ENCODE measurements around the gene CWF19L1. TPM values are rescaled to one million over a fixed set of nuclear protein-coding genes. Genes with fewer than 3 reads are reported as not detected.
A peak's percentile ranks its signal among the peaks of the same experiment; 100 is the strongest.

Gene CWF19L1
- polyA plus RNA-seq, 6 donors from 2014 or later, result 23.8 to 40.6 (median 28.9) TPM

GRCh38 chr10:100232101-100232500 lies 35.3 kb downstream of the CWF19L1 start:
- Mint-ChIP-seq H3K4me3 (peak overlapping the region in 1 of 8 donors; percentile 47), H3K4me1 (peaks cover 26 to 30% (median 29%) of the 10 kb centered on the region in 3 donors), H3K36me3 (peaks cover 0 to 16% of the 10 kb centered on the region in 2 donors), H3K27ac (peak overlapping the region in 3 of 6 donors; percentile 15 to 47 (median 41)), H3K9me3 (peaks cover 0 to 2% (median 0%) of the 10 kb centered on the region in 7 donors), H3K27me3 (no peaks in the 10 kb centered on the region)
- no peak for ATAC-seq (ENCODE audit: low read depth in 2 of 2)
- no peak for DNase-seq

GRCh38 chr10:100229819-100230422 lies 37.5 kb downstream of the CWF19L1 start:
- DNase-seq (no peak), ATAC-seq (ENCODE audit: low read depth in 2 of 2) (no peak)
- H3K9me3 Mint-ChIP-seq, result peaks cover 0 to 2% (median 0%) of the 10 kb centered on the region in 7 donors
- H3K27ac Mint-ChIP-seq, result peak overlapping the region; percentile 83 to 98 (median 94)
- H3K4me3 Mint-ChIP-seq, result peak overlapping the region; percentile 81 to 99 (median 92)
- H3K4me1 Mint-ChIP-seq, result peaks cover 29 to 30% (median 29%) of the 10 kb centered on the region in 3 donors
- H3K36me3 Mint-ChIP-seq, result peaks cover 0 to 10% of the 10 kb centered on the region in 2 donors
- no peaks in the 10 kb centered on the region for H3K27me3 Mint-ChIP-seq

GRCh38 chr10:100223879-100224278 lies 43.6 kb downstream of the CWF19L1 start:
- ATAC-seq (ENCODE audit: low read depth in 2 of 2), result no peak
- H3K4me3 Mint-ChIP-seq, result peak overlapping the region in 1 of 8 donors; percentile 34
- H3K36me3 Mint-ChIP-seq, result peaks cover 7 to 22% of the 10 kb centered on the region in 2 donors
- H3K9me3 Mint-ChIP-seq, result no peaks in the 10 kb centered on the region
- H3K4me1 Mint-ChIP-seq, result peaks cover 13 to 18% (median 13%) of the 10 kb centered on the region in 3 donors
- no peaks in the 10 kb centered on the region for H3K27me3 Mint-ChIP-seq
- no peak for DNase-seq
- peak overlapping the region in 2 of 6 donors; percentile 47 to 72 for H3K27ac Mint-ChIP-seq

GRCh38 chr10:100222529-100222928 lies 44.9 kb downstream of the CWF19L1 start:
- no peak overlapping the region for H3K4me3 Mint-ChIP-seq
- no peak overlapping the region for H3K27ac Mint-ChIP-seq
- H3K4me1 Mint-ChIP-seq, result peaks cover under 1 to 9% (median 5%) of the 10 kb centered on the region in 3 donors
- DNase-seq (no peak), ATAC-seq (ENCODE audit: low read depth in 2 of 2) (no peak)
- no peaks in the 10 kb centered on the region for H3K27me3 Mint-ChIP-seq
- H3K9me3 Mint-ChIP-seq, result no peaks in the 10 kb centered on the region
- H3K36me3 Mint-ChIP-seq, result peaks cover 7 to 26% of the 10 kb centered on the region in 2 donors

- no peaks in the 10 kb centered on the region for H3K27me3 Mint-ChIP-seq
- H3K4me1 Mint-ChIP-seq, result no peaks in the 10 kb centered on the region
- no peak for DNase-seq
- no peak overlapping the region for H3K4me3 Mint-ChIP-seq
- H3K9me3 Mint-ChIP-seq, result no peaks in the 10 kb centered on the region
- ATAC-seq (ENCODE audit: low read depth in 2 of 2), result no peak
- H3K36me3 Mint-ChIP-seq, result peaks cover 26 to 40% of the 10 kb centered on the region in 2 donors
- no peak overlapping the region for H3K27ac Mint-ChIP-seq
Measured at GRCh38 chr10:100216006-100216405, 51.4 kb downstream of the CWF19L1 start.

GRCh38 chr10:100209303-100209702 lies 58.1 kb downstream of the CWF19L1 start:
- no peaks in the 10 kb centered on the region for H3K9me3 Mint-ChIP-seq

GRCh38 chr10:100208276-100208675 lies 59.2 kb downstream of the CWF19L1 start:
- Mint-ChIP-seq H3K27me3 (no peaks in the 10 kb centered on the region), H3K36me3 (peaks cover 16 to 26% of the 10 kb centered on the region in 2 donors), H3K4me1 (no peaks in the 10 kb centered on the region), H3K4me3 (peak overlapping the region in 1 of 8 donors; percentile 52), H3K27ac (peak overlapping the region in 1 of 6 donors; percentile 82), H3K9me3 (no peaks in the 10 kb centered on the region)
- no peak for ATAC-seq (ENCODE audit: low read depth in 2 of 2)
- no peak for DNase-seq

More at GRCh38 chr10:100209303-100209702, 58.1 kb downstream of the CWF19L1 start:
- peaks cover 14 to 26% of the 10 kb centered on the region in 2 donors for H3K36me3 Mint-ChIP-seq
- no peak overlapping the region for H3K27ac Mint-ChIP-seq
- no peak for DNase-seq
- no peak overlapping the region for H3K4me3 Mint-ChIP-seq
- no peaks in the 10 kb centered on the region for H3K27me3 Mint-ChIP-seq
- ATAC-seq (ENCODE audit: low read depth in 2 of 2), result no peak
- H3K4me1 Mint-ChIP-seq, result no peaks in the 10 kb centered on the region

GRCh38 chr10:100204370-100204769 lies 63.1 kb downstream of the CWF19L1 start:
- no peaks in the 10 kb centered on the region for H3K4me1 Mint-ChIP-seq
- DNase-seq (no peak), ATAC-seq (ENCODE audit: low read depth in 2 of 2) (no peak)
- no peaks in the 10 kb centered on the region for H3K27me3 Mint-ChIP-seq
- no peaks in the 10 kb centered on the region for H3K9me3 Mint-ChIP-seq
- H3K36me3 Mint-ChIP-seq, result peaks cover 22 to 42% of the 10 kb centered on the region in 2 donors
- no peak overlapping the region for H3K4me3 Mint-ChIP-seq
- H3K27ac Mint-ChIP-seq, result no peak overlapping the region

GRCh38 chr10:100201549-100201948 lies 65.9 kb downstream of the CWF19L1 start:
- Mint-ChIP-seq H3K4me3 (no peak overlapping the region), H3K4me1 (no peaks in the 10 kb centered on the region), H3K27ac (no peak overlapping the region), H3K36me3 (peaks cover 36 to 54% of the 10 kb centered on the region in 2 donors), H3K27me3 (no peaks in the 10 kb centered on the region), H3K9me3 (no peaks in the 10 kb centered on the region)
- no peak for ATAC-seq (ENCODE audit: low read depth in 2 of 2)
- DNase-seq, result no peak

GRCh38 chr10:100194711-100195110 lies 72.7 kb downstream of the CWF19L1 start:
- no peak overlapping the region for H3K27ac Mint-ChIP-seq
- peaks cover 0 to 4% (median 1%) of the 10 kb centered on the region in 3 donors for H3K4me1 Mint-ChIP-seq

GRCh38 chr10:100192350-100192749 lies 75.1 kb downstream of the CWF19L1 start:
- Mint-ChIP-seq H3K27me3 (no peaks in the 10 kb centered on the region), H3K36me3 (peaks cover under 1 to 14% of the 10 kb centered on the region in 2 donors), H3K4me1 (peaks cover 6 to 8% (median 7%) of the 10 kb centered on the region in 3 donors), H3K27ac (no peak overlapping the region), H3K4me3 (no peak overlapping the region), H3K9me3 (no peaks in the 10 kb centered on the region)
- DNase-seq, result no peak
- no peak for ATAC-seq (ENCODE audit: low read depth in 2 of 2)

More at GRCh38 chr10:100194711-100195110, 72.7 kb downstream of the CWF19L1 start:
- no peaks in the 10 kb centered on the region for H3K27me3 Mint-ChIP-seq
- DNase-seq (no peak), ATAC-seq (ENCODE audit: low read depth in 2 of 2) (no peak)
- peaks cover 15 to 25% of the 10 kb centered on the region in 2 donors for H3K36me3 Mint-ChIP-seq
- no peak overlapping the region for H3K4me3 Mint-ChIP-seq
- no peaks in the 10 kb centered on the region for H3K9me3 Mint-ChIP-seq

- no peak for DNase-seq
- no peaks in the 10 kb centered on the region for H3K9me3 Mint-ChIP-seq
- peak overlapping the region; percentile 95 to 99 (median 98) for H3K4me3 Mint-ChIP-seq
- H3K27ac Mint-ChIP-seq, result peak overlapping the region; percentile 97 to 99 (median 98)
- peaks cover 0 to 16% of the 10 kb centered on the region in 2 donors for H3K36me3 Mint-ChIP-seq
- H3K27me3 Mint-ChIP-seq, result no peaks in the 10 kb centered on the region
- peaks cover 36 to 44% (median 40%) of the 10 kb centered on the region in 3 donors for H3K4me1 Mint-ChIP-seq
- ATAC-seq (ENCODE audit: low read depth in 2 of 2), result peak; percentile 56 to 58
Measured at GRCh38 chr10:100186253-100187212, 80.9 kb downstream of the CWF19L1 start.

Data from naive B cell (primary cell).